ENCODE results near the gene TMEM204. TPM values are rescaled to one million over a fixed set of nuclear protein-coding genes. Genes with fewer than 3 reads are reported as not detected.

Gene TMEM204
- total RNA-seq, 4 donors from 2014 or later: 13.7 to 26.0 (median 26.0) TPM

- H3K4me3 ChIP-seq (ENCODE audit: low read depth, poor library complexity, severe bottlenecking): no peak overlapping the region
- intact Hi-C loops (cut with DNase I; ENCODE audit: low total_unique reads): no loop called here
- TF ChIP-seq POLR2A (IDR thresholded peaks at IDR 0.05) (no peak), CTCF (IDR thresholded peaks at IDR 0.05) (no peak)
- WGBS, 2 donors: 77 to 88% methylated on average over 26 of the region's 26 CpGs
- DNase-seq (ENCODE audit: low spot score in 2 of 2): no peak
These were observed 9.1 kb upstream of the TMEM204 start for GRCh38 chr16:1524366-1524765.

GRCh38 chr16:1525871-1526607, 7.4 kb upstream of the TMEM204 start:
- H3K4me3 ChIP-seq (ENCODE audit: low read depth, poor library complexity, severe bottlenecking): no peak overlapping the region
- TF ChIP-seq CTCF (IDR thresholded peaks at IDR 0.05): no peak
- no peak for TF ChIP-seq POLR2A (IDR thresholded peaks at IDR 0.05)
- WGBS, 2 donors: 88 to 91% methylated on average over 29 to 44 of the region's 44 CpGs
- intact Hi-C loops (cut with DNase I; ENCODE audit: low total_unique reads): no loop called here
- DNase-seq (ENCODE audit: low spot score in 2 of 2): no peak

GRCh38 chr16:1526608-1527555, 6.6 kb upstream of the TMEM204 start:
- intact Hi-C loops (cut with DNase I; ENCODE audit: low total_unique reads): no loop called here
- no peak overlapping the region for H3K4me3 ChIP-seq (ENCODE audit: low read depth, poor library complexity, severe bottlenecking)
- WGBS, 2 donors: 85 to 92% methylated on average over 33 to 37 of the region's 38 CpGs
- DNase-seq (ENCODE audit: low spot score in 2 of 2): no peak
- TF ChIP-seq POLR2A (IDR thresholded peaks at IDR 0.05): no peak
- no peak for TF ChIP-seq CTCF (IDR thresholded peaks at IDR 0.05)

- WGBS, 2 donors: 60 to 71% methylated on average over 22 to 34 of the region's 42 CpGs
- intact Hi-C loops (cut with DNase I; ENCODE audit: low total_unique reads): no loop called here
- TF ChIP-seq CTCF (IDR thresholded peaks at IDR 0.05): no peak
- no peak for TF ChIP-seq POLR2A (IDR thresholded peaks at IDR 0.05)
- peak; percentile 39 to 87 for DNase-seq (ENCODE audit: low spot score in 2 of 2)
- no peak overlapping the region for H3K4me3 ChIP-seq (ENCODE audit: low read depth, poor library complexity, severe bottlenecking)
These were observed 5.3 kb upstream of the TMEM204 start for GRCh38 chr16:1527836-1528811.

GRCh38 chr16:1528921-1529537, 4.4 kb upstream of the TMEM204 start:
- WGBS, 2 donors: 54 to 67% methylated on average over 28 to 29 of the region's 29 CpGs
- no peak overlapping the region for H3K4me3 ChIP-seq (ENCODE audit: low read depth, poor library complexity, severe bottlenecking)
- intact Hi-C loops (cut with DNase I; ENCODE audit: low total_unique reads): no loop called here
- TF ChIP-seq CTCF (IDR thresholded peaks at IDR 0.05): no peak
- no peak for TF ChIP-seq POLR2A (IDR thresholded peaks at IDR 0.05)
- DNase-seq (ENCODE audit: low spot score in 2 of 2): no peak

All from lower leg skin (tissue), 4 donors.